Vagina (tissue), 2 donors: ENCODE measurements around the gene IGSF23. TPM values are rescaled to one million over a fixed set of nuclear protein-coding genes. Genes with fewer than 3 reads are reported as not detected.
"Not testable (repeated sequence)": the region's sequence is repeated elsewhere in the genome, so short reads cannot be mapped to it uniquely, and the experiment has no call there.

Source experiments
- DNase-seq, 2 donors: peaks; one replicate each; pipeline ENCODE4 v3.0.0-alpha.2; 2017; ENCODE audit errors: extremely low spot score in 2 of 2
- H3K27ac ChIP-seq: fragments of 200-600 bp; sonication (generic); one replicate; pipeline ENCODE4 v1.5.1; 2019
- H3K27me3 ChIP-seq: fragments of 200-600 bp; sonication (generic); one replicate; pipeline ENCODE4 v1.5.1; 2019
- H3K36me3 ChIP-seq, 2 donors: fragments of 200-600 bp; sonication (generic); one replicate each; pipeline ENCODE4 v1.5.1; 2017 to 2019
- H3K4me1 ChIP-seq: fragments of 200-600 bp; sonication (generic); one replicate; pipeline ENCODE4 v1.5.1; 2019
- H3K4me3 ChIP-seq, 2 donors: fragments of 200-600 bp; sonication (generic); 1 replicate in 1 of 2; 2 replicates in 1 of 2; pipeline ENCODE4 v1.5.1; 2016 to 2019
- H3K9me3 ChIP-seq: fragments of 200-600 bp; sonication (generic); one replicate; pipeline ENCODE4 v1.5.1; 2019
- CTCF ChIP-seq, 3 experiments: fragments of 450-650 bp in 2 of 3; fragments of 200-600 bp in 1 of 3; sonication (generic) in 1 of 3; IDR thresholded peaks; one replicate each; pipeline ENCODE4 v1.5.1; 2017 to 2019; ENCODE audit warnings: antibody characterized with exemption in 3 of 3, mild to moderate bottlenecking in 2 of 3, moderate library complexity in 2 of 3
- POLR2A ChIP-seq, 2 donors: fragments of 450-650 bp; IDR thresholded peaks; one replicate each; pipeline ENCODE4 v1.6.1; 2017; ENCODE audit warnings: antibody characterized with exemption in 2 of 2, mild to moderate bottlenecking in 2 of 2, moderate library complexity in 2 of 2
- POLR2AphosphoS5 ChIP-seq, 2 donors: sonication (generic); formaldehyde crosslinking; IDR thresholded peaks; one replicate each; pipeline ENCODE4 v1.9.0; 2017; ENCODE audit warnings: antibody characterized with exemption in 2 of 2, mild to moderate bottlenecking in 2 of 2, low read depth in 1 of 2; ENCODE audit not compliant: insufficient read depth in 1 of 2
- intact Hi-C: fragments of 100-400 bp; cut with DNase I; formaldehyde crosslinking; loops from one replicate; pipeline ENCODE4 v1.15.1; 2023
- microRNA counts, 2 donors: library from miRNA; unstranded; fragments of <30 nt; microRNA quantifications; one replicate each; lab custom pipeline; 2016 to 2017
- microRNA-seq: library from miRNA; unstranded; fragments of <30 nt; microRNA quantifications from one replicate; pipeline ENCODE4, GENCODE V29; 2017; ENCODE audit warnings: borderline number of aligned reads, borderline replicate concordance
- small RNA-seq: library from RNA; depleted of rRNA; stranded (forward); fragments of <200 nt; gene quantifications from one replicate; pipeline ENCODE3, GENCODE V24; 2016
- total RNA-seq: library from RNA; depleted of rRNA; stranded (reverse); fragments of >200 nt; gene quantifications from one replicate; pipeline ENCODE4 v1.2.3, GENCODE V29; 2016

IGSF23 gene
- total RNA-seq, 1 donor from 2014 or later, result not detected

DNA sequence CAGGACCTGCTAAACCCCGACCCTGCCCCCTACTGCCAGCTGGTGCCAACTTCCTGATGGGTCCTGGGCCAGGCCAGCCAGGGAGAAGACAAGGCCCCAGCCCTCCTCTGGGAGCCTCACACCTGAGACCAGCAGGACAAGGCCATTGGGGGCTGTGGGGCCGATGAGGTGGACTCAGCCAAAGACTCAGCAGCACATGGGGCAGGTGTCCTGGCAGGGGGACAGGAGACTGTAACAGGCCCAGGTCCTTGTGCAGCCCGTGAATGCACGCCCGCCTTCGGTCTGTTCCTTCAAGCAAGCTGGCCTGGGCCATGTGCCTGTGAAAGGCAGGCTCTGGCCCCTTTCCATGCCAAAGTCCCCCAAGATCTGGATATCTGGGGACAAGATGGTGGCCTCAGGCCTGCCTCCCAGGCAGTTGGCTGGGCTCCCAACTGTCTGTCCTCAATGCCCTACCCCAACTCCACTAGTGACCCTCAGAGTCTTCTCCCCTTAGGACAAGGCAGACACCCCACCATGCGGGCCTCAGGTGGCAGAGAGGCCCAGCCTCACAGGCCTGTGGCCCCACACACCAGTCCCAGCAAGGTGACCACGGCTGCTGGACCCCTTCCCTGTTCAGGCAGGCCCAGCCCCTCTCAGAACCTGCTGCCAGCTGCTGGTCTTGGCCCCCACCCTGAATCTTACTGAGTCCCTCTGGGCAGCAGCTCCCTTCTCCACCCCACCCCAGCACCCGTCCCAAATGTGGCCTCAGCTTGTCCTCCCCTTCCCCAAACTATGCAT, 70.3 kb downstream of the IGSF23 start:
- H3K27ac ChIP-seq, result no peak overlapping the region
- TF ChIP-seq POLR2AphosphoS5 (IDR thresholded peaks at IDR 0.05; ENCODE audit: insufficient read depth in 1 of 2, low read depth in 1 of 2) (no peak), POLR2A (IDR thresholded peaks at IDR 0.05) (no peak), CTCF (IDR thresholded peaks at IDR 0.05) (no peak)
- H3K36me3 ChIP-seq, result no peaks in the 10 kb centered on the region
- no peaks in the 10 kb centered on the region for H3K9me3 ChIP-seq
- H3K4me3 ChIP-seq, result no peak overlapping the region
- H3K4me1 ChIP-seq, result no peaks in the 10 kb centered on the region
- H3K27me3 ChIP-seq, result no peaks in the 10 kb centered on the region
- DNase-seq, result no peak
- intact Hi-C loops, result no loop called here

GRCh38 chr19:44684396-44684795, 71.0 kb downstream of the IGSF23 start:
- H3K4me1 ChIP-seq, H3K36me3 ChIP-seq, intact Hi-C loops, H3K27me3 ChIP-seq, H3K27ac ChIP-seq, DNase-seq, H3K4me3 ChIP-seq, H3K9me3 ChIP-seq: not testable (repeated sequence)

GRCh38 chr19:44684892-44685863, 71.8 kb downstream of the IGSF23 start:
- Histone ChIP-seq H3K4me3 (no peak overlapping the region), H3K36me3 (no peaks in the 10 kb centered on the region), H3K27me3 (no peaks in the 10 kb centered on the region), H3K9me3 (no peaks in the 10 kb centered on the region), H3K4me1 (no peaks in the 10 kb centered on the region), H3K27ac (no peak overlapping the region)
- DNase-seq, result no peak
- intact Hi-C loops, result no loop called here
- TF ChIP-seq POLR2AphosphoS5 (IDR thresholded peaks at IDR 0.05; ENCODE audit: insufficient read depth in 1 of 2, low read depth in 1 of 2) (peak; percentile 5 to 64), CTCF (IDR thresholded peaks at IDR 0.05) (no peak)

- Histone ChIP-seq H3K9me3 (no peaks in the 10 kb centered on the region), H3K27ac (no peak overlapping the region), H3K4me1 (no peaks in the 10 kb centered on the region), H3K27me3 (no peaks in the 10 kb centered on the region), H3K36me3 (no peaks in the 10 kb centered on the region), H3K4me3 (no peak overlapping the region)
- no peak for DNase-seq
- no peak for TF ChIP-seq POLR2A (IDR thresholded peaks at IDR 0.05)
- TF ChIP-seq POLR2AphosphoS5 (IDR thresholded peaks at IDR 0.05; ENCODE audit: insufficient read depth in 1 of 2, low read depth in 1 of 2), result no peak
- intact Hi-C loops, result no loop called here
Measured at GRCh38 chr19:44685877-44686276, 72.5 kb downstream of the IGSF23 start.

MicroRNA genes within 50 kb of the gene (microRNA counts, 767-probe panel; counts per million panel counts)
- 2,564 to 3,320 counts per million in 2 donors for microRNA hsa-miR-4531 (lab: Ali Mortazavi, UCI)

Small RNA genes lying within 50 kb of the gene (microRNA-seq; reads per million reads assigned to microRNA genes)
- not detected for gene MIR4531

Small RNA genes lying within 50 kb of the gene (small RNA-seq; reads per million reads assigned to genes)
- not detected for gene AC243964.1

Other genes with a start within 250 kb of the IGSF23 start
- gene ZNF285, start 212.0 kb upstream of the IGSF23 start, total RNA-seq, result 0.98 TPM
- 2.0 TPM for gene ZNF229, start 165.1 kb upstream of the IGSF23 start, total RNA-seq
- 6.4 TPM for gene ZNF180, start 113.0 kb upstream of the IGSF23 start, total RNA-seq
- gene CEACAM20, start 83.9 kb upstream of the IGSF23 start, total RNA-seq, result not detected
- gene PVR, start 30.3 kb downstream of the IGSF23 start, total RNA-seq, result 26.0 TPM
- 7.1 TPM for gene CEACAM19, start 57.9 kb downstream of the IGSF23 start, total RNA-seq
- gene CEACAM16, start 85.6 kb downstream of the IGSF23 start, total RNA-seq, result not detected
- 86.9 TPM for gene BCL3, start 135.1 kb downstream of the IGSF23 start, total RNA-seq
- 42.2 TPM for gene CBLC, start 164.3 kb downstream of the IGSF23 start, total RNA-seq
- 57.2 TPM for gene BCAM, start 195.5 kb downstream of the IGSF23 start, total RNA-seq
- 72.9 TPM for gene NECTIN2, start 232.7 kb downstream of the IGSF23 start, total RNA-seq